B cell (primary cell): ENCODE data around the gene MBTPS1. TPM values are rescaled to one million over a fixed set of nuclear protein-coding genes. Genes with fewer than 3 reads are reported as not detected.

Experiments
- ATAC-seq: fragments of 200-7000 bp; cut with Tn5 transposase; one replicate; pipeline ENCODE4 v1.10.0; 2021; ENCODE audit warnings: low read depth, mild to moderate bottlenecking, moderate number of reproducible peaks, moderate library complexity
- CTCF ChIA-PET: fragments of 350-600 bp; sonication (Branson Sonifier 250); formaldehyde crosslinking; loops from one replicate; lab custom pipeline; 2021; ENCODE audit warnings: antibody characterized with exemption, inconsistent platforms; lab: Charles Lee
- POLR2A ChIA-PET: fragments of 350-600 bp; sonication (Branson Sonifier 250); formaldehyde crosslinking; loops from one replicate; lab custom pipeline; 2021; ENCODE audit warnings: antibody characterized with exemption; lab: Charles Lee
- DNase-seq: peaks from one replicate; pipeline ENCODE4 v3.0.0; 2013
- H2AFZ ChIP-seq: 2 replicates; pipeline ENCODE4 v1.6.1; 2012; ENCODE audit warnings: mild to moderate bottlenecking, low read depth, low read length; ENCODE audit not compliant: insufficient read depth, poor library complexity, severe bottlenecking
- H3K27ac ChIP-seq, 2 donors: 1 replicate in 1 of 2; 2 replicates in 1 of 2; pipeline ENCODE4 v1.5.1; 2012 to 2013; ENCODE audit warnings: low read length in 2 of 2, mild to moderate bottlenecking in 2 of 2, moderate library complexity in 1 of 2
- H3K27me3 ChIP-seq, 4 experiments: fragments of 200-600 bp in 1 of 4; sonication (generic) in 1 of 4; replicated peaks in 1 of 4; 1 replicate in 2 of 4; 2 replicates in 2 of 4; pipeline versions ENCODE4 v1.6.1 to v1.7.0; 2013 to 2016; ENCODE audit warnings: low read length in 3 of 4, mild to moderate bottlenecking in 2 of 4, mixed read lengths in 1 of 4, moderate library complexity in 1 of 4; ENCODE audit not compliant: insufficient read depth in 4 of 4, control insufficient read depth in 3 of 4; ENCODE audit errors: control extremely low read depth in 1 of 4
- H3K36me3 ChIP-seq, 2 experiments: replicated peaks in 1 of 2; 1 replicate in 1 of 2; 2 replicates in 1 of 2; pipeline versions ENCODE4 v1.6.1 to v1.7.1; 2013; ENCODE audit warnings: low read length in 1 of 2; ENCODE audit not compliant: insufficient read depth in 2 of 2, control insufficient read depth in 1 of 2; ENCODE audit errors: control extremely low read depth in 1 of 2, extremely low read depth in 1 of 2
- H3K4me1 ChIP-seq, 2 donors: fragments of 200-600 bp in 1 of 2; sonication (generic) in 1 of 2; 1 replicate in 1 of 2; 2 replicates in 1 of 2; pipeline versions ENCODE4 v1.5.1 to v1.6.1; 2013 to 2017; ENCODE audit warnings: low read length in 2 of 2; ENCODE audit not compliant: control insufficient read depth in 2 of 2, insufficient read depth in 2 of 2
- H3K4me2 ChIP-seq: replicated peaks from 2 replicates; pipeline ENCODE3; 2012; ENCODE audit warnings: mild to moderate bottlenecking, low read depth, low read length; ENCODE audit not compliant: poor library complexity, severe bottlenecking
- H3K4me3 ChIP-seq, 5 experiments: fragments of 200-600 bp in 1 of 5; sonication (generic) in 1 of 5; 1 replicate in 3 of 5; 2 replicates in 2 of 5; pipeline versions ENCODE4 v1.5.1 to v1.7.0; 2011 to 2016; ENCODE audit warnings: low read length in 4 of 5, mild to moderate bottlenecking in 4 of 5, low read depth in 2 of 5, control low read depth in 1 of 5, moderate library complexity in 1 of 5; ENCODE audit not compliant: insufficient read depth in 1 of 5; ENCODE audit errors: control extremely low read depth in 1 of 5, extremely low read depth in 1 of 5
- H3K79me2 ChIP-seq: fragments of 200-600 bp; sonication (generic); one replicate; pipeline ENCODE4 v1.6.0; 2016; ENCODE audit warnings: low read length; ENCODE audit not compliant: control insufficient read depth, insufficient read depth
- H3K9ac ChIP-seq: fragments of 200-600 bp; sonication (generic); 2 replicates; pipeline ENCODE4 v1.6.1; 2017; ENCODE audit warnings: mild to moderate bottlenecking, low read length, moderate library complexity
- H3K9me3 ChIP-seq, 3 donors: one replicate each; pipeline versions ENCODE4 v1.6.1 to v1.7.1; 2013; ENCODE audit warnings: low read length in 2 of 3; ENCODE audit not compliant: control insufficient read depth in 2 of 3, insufficient read depth in 1 of 3; ENCODE audit errors: control extremely low read depth in 1 of 3
- H4K20me1 ChIP-seq: 2 replicates; pipeline ENCODE4 v1.6.0; 2012; ENCODE audit warnings: mild to moderate bottlenecking, low read length; ENCODE audit not compliant: insufficient read depth, control insufficient read depth, poor library complexity, severe bottlenecking
- H3K27ac Mint-ChIP-seq: one replicate; pipeline ENCODE4 v1.8.0; 2021; ENCODE audit warnings: mixed read lengths
- H3K27me3 Mint-ChIP-seq: one replicate; pipeline ENCODE4 v1.8.0; 2021; ENCODE audit warnings: mixed read lengths
- H3K4me1 Mint-ChIP-seq: one replicate; pipeline ENCODE4 v1.8.0; 2021; ENCODE audit warnings: mixed read lengths
- H3K4me3 Mint-ChIP-seq: one replicate; pipeline ENCODE4 v1.8.0; 2021; ENCODE audit warnings: mixed read lengths
- H3K9me3 Mint-ChIP-seq: one replicate; pipeline ENCODE4 v1.8.0; 2022; ENCODE audit warnings: mixed read lengths; ENCODE audit not compliant: insufficient read depth
- EZH2 ChIP-seq: IDR thresholded peaks from 2 replicates; pipeline ENCODE4 v1.6.1; 2012; ENCODE audit warnings: borderline replicate concordance, low read depth, mild to moderate bottlenecking, moderate library complexity, low read length; ENCODE audit not compliant: insufficient read depth, poor library complexity, severe bottlenecking
- WGBS: methylation state at CpG from one replicate; pipeline ENCODE4 v1.1.5; 2013; ENCODE audit warnings: missing lambda C conversion rate; ENCODE audit not compliant: insufficient coverage; 5-methylcytosine and 5-hydroxymethylcytosine counted together
- intact Hi-C: fragments of 100-400 bp; cut with micrococcal nuclease; formaldehyde crosslinking; loops from one replicate; pipeline ENCODE4 v1.10.0; 2022
- polyA plus RNA-seq: library from polyadenylated mRNA; depleted of rRNA; stranded (reverse); fragments of >200 nt; gene quantifications from 2 replicates; pipeline ENCODE4 v1.2.3, GENCODE V29; 2012
- total RNA-seq, 2 donors: library from RNA; stranded (reverse); fragments of 120-200 nt in 1 of 2; gene quantifications; 1 replicate in 1 of 2; 2 replicates in 1 of 2; pipeline versions ENCODE4 v1.2.3 to v1.2.4, GENCODE V29; 2013 to 2022
- TF ChIP-seq, protein P1 (sequence below): fragments of 200-600 bp; IDR thresholded peaks from one replicate; pipeline ENCODE4 v1.8.0; 2022; ENCODE audit warnings: antibody characterized with exemption, mild to moderate bottlenecking

MBTPS1 gene
- total and polyA plus RNA-seq, 2 donors (not counting 1 experiment from before 2014, with no cell fraction given) = 85.9 to 120 TPM

DNA sequence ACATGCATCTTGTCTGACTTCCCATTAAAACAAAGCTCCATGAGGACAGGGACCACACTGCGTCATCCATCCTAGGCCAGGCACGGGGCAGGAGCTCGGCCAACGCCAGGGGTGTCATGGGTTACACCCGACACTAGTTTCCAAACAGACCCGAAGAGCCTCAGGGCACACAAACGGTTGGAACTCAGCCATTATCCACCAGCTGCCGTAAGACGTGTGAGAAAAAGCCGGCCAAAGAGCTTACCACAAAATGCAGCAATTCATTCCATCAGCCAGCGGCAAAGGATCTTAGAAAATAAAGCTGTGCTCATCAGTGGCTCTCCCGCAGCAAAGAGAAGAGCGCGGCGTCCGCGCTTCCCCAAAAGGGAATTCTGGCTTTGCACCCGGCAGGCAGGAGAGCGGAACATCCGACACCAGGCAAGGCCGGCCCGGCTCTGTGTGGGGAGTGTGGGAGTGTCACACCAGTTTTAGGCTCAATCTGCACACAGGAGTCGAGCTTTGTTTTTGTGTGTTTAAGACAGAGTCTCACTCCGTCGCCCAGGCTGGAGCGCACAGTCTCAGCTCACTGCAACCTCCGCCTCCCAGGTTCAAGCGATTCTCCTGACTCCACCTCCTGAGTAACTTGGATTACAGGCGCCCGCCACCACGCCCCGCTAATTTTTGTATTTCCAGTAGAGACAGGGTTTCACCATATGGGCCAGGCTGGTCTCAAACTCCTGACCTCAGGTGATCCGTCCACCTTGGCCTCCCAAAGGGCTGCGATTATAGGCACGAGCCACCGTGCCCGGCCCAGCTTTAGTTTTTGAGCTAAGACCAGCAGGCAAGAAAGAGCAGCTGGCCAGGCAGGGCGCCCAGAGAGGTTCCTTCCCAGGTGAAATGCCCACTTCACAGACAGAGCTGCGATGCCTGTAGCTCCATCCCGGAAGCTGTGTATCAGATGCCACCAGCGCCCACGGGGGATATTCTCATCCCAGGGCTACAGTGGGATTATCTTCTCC lies 75.6 kb downstream of the MBTPS1 start:
- Mint-ChIP-seq H3K27ac (no peak overlapping the region), H3K9me3 (no peaks in the 10 kb centered on the region), H3K4me3 (no peak overlapping the region), H3K27me3 (peaks cover 37% of the 10 kb centered on the region), H3K4me1 (no peaks in the 10 kb centered on the region)
- Histone ChIP-seq H3K27me3 (peaks cover 0 to 23% (median 3%) of the 10 kb centered on the region in 4 experiments), H2AFZ (no peak overlapping the region), H3K4me1 (no peaks in the 10 kb centered on the region), H3K4me3 (no peak overlapping the region), H4K20me1 (no peaks in the 10 kb centered on the region), H3K9ac (no peak overlapping the region), H3K9me3 (peaks cover 0 to 12% (median 0%) of the 10 kb centered on the region in 3 donors), H3K36me3 (no peaks in the 10 kb centered on the region), H3K4me2 (no peak overlapping the region), H3K27ac (no peak overlapping the region), H3K79me2 (no peaks in the 10 kb centered on the region)
- intact Hi-C loops = no loop called here
- WGBS = 86% methylated on average over 42 of the region's 42 CpGs
- CTCF ChIA-PET = no interaction called here
- TF ChIP-seq, protein P1, sequence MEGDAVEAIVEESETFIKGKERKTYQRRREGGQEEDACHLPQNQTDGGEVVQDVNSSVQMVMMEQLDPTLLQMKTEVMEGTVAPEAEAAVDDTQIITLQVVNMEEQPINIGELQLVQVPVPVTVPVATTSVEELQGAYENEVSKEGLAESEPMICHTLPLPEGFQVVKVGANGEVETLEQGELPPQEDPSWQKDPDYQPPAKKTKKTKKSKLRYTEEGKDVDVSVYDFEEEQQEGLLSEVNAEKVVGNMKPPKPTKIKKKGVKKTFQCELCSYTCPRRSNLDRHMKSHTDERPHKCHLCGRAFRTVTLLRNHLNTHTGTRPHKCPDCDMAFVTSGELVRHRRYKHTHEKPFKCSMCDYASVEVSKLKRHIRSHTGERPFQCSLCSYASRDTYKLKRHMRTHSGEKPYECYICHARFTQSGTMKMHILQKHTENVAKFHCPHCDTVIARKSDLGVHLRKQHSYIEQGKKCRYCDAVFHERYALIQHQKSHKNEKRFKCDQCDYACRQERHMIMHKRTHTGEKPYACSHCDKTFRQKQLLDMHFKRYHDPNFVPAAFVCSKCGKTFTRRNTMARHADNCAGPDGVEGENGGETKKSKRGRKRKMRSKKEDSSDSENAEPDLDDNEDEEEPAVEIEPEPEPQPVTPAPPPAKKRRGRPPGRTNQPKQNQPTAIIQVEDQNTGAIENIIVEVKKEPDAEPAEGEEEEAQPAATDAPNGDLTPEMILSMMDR = no peak
- no peak for TF ChIP-seq EZH2
- ATAC-seq (no peak), DNase-seq (no peak)
- POLR2A ChIA-PET = interaction anchor here (0.7 kb wide), 1 partner anchor 68 kb away, joined by 5 read pairs; no protein-coding TSS in a partner anchor
